NCI-H1092 treated with DMSO at 0.1 percent for 48 hours (cell line): ENCODE data around the gene OAT.

Experiments
- DNase-seq: peaks from one replicate; lab custom pipeline; 2025; lab: John Stamatoyannopoulos, UW

OAT gene

GRCh38 chr10:124418726-124419501, at the start of gene OAT:
Gene OAT, minus strand, starts transcription at chr10:124418923. Its CDS starts 6,752 bp downstream, at chr10:124412171.
- DNase-seq: peak; percentile 92

- no peak for DNase-seq
Measured at GRCh38 chr10:124467165-124467564, 48.4 kb upstream of the OAT start.

GRCh38 chr10:124465777-124466488, 47.2 kb upstream of the OAT start:
- DNase-seq: no peak

- DNase-seq: no peak
Measured at GRCh38 chr10:124465003-124465776, 46.5 kb upstream of the OAT start.

GRCh38 chr10:124464028-124464965, 45.6 kb upstream of the OAT start:
- no peak for DNase-seq

GRCh38 chr10:124462348-124462695, 43.6 kb upstream of the OAT start:
- no peak for DNase-seq

GRCh38 chr10:124461642-124462347, 43.1 kb upstream of the OAT start, which contains the start of gene LHPP:
Gene LHPP, plus strand, starts transcription at chr10:124461823. Its CDS starts 40 bp downstream, at chr10:124461863.
- DNase-seq: peak; percentile 28

- DNase-seq: no peak
Measured at GRCh38 chr10:124460144-124460543, 41.4 kb upstream of the OAT start.

GRCh38 chr10:124459395-124459794, 40.7 kb upstream of the OAT start:
- no peak for DNase-seq

GRCh38 chr10:124458889-124459288, 40.2 kb upstream of the OAT start:
- no peak for DNase-seq

- DNase-seq: no peak
Measured at GRCh38 chr10:124458473-124458872, 39.8 kb upstream of the OAT start.

GRCh38 chr10:124455441-124455840, 36.7 kb upstream of the OAT start:
- no peak for DNase-seq

GRCh38 chr10:124453960-124454610, 35.4 kb upstream of the OAT start:
- no peak for DNase-seq

GRCh38 chr10:124451276-124451675, 32.6 kb upstream of the OAT start:
- no peak for DNase-seq

GRCh38 chr10:124450783-124451057, 32.0 kb upstream of the OAT start:
- DNase-seq: no peak

GRCh38 chr10:124450012-124450782, 31.5 kb upstream of the OAT start, which contains the start of gene NKX1-2:
Gene NKX1-2, minus strand, starts transcription at chr10:124450035. Its CDS starts 92 bp downstream, at chr10:124449943.
- DNase-seq: no peak

- no peak for DNase-seq
Measured at GRCh38 chr10:124449170-124450011, 30.7 kb upstream of the OAT start.

- DNase-seq: no peak
Measured at GRCh38 chr10:124448696-124449169, 30.0 kb upstream of the OAT start.
